ENCODE data around the gene GPRC5A.

The GPRC5A gene

DNA sequence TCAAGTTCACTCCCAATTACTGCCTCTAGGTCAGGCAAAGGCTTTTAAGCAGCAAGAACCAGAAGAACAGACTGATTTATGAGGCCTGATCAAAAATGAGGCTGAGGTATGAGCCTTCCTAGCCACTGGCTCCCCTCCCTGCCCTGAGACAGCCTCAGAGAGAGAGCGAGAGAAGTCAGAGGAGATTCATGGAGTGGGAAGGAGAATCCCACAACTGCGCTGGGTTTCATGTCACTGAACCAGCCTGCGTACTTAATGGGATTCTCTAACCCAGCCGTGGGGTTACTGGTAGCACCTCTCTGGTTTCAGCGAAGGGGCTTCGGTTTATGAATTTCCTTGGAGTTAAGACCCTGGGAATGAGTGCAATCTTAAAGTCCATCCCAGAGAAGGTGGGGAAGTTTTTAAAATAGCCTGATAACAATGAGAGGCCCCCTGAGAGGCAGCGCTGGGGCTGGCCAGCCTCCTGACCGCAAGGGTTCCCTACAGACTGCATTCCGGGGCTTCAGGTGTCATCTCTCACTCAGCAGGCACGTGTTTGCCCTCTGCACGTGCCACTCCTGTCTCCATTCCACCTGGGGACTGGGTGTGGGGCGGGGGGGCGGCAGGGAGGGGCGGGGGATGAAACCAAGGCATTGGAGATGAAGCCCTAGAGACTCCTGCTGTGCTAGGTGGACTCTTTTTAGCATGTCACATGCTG is 6.1 kb upstream of the GPRC5A start:
- no peak for DNase-seq

DNA sequence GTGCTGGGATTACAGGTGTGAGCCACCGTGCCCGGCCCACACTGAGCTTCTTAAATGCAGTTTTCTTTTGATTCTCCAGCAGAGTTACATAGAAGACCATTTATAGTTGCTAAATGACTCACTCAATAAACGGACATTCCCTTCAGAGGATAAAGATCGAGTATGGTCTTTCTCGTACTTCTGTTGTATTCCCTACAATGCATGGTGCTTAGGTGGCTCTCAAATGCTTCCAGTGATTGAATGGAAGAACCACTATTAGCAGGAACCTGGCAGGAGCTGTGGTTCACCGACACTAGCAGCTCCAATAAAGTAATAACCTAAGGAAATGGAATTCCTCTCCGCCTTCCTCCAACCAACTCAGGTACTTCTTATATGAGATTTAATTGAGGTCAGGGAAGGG is 3.9 kb upstream of the GPRC5A start:
- DNase-seq = no peak

DNA sequence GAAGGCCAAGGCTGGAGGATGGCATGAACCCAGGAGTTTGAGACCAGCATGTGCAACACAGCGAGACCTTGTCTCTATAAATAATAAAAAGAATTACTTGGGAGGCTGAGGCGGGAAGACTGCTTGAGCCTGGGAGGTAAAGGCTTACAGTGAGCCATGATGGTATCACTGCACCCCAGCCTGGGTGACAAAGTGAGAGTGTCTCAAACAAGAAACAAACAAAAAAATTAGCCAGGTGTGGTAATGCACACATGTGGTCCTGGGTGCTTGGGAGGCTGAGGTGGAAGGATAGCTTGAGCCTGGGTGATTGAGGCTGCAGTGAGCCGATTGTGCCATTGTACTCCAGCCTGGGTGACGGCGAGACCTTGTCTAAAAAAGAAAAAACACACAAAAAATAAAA is 1.7 kb upstream of the GPRC5A start:
- DNase-seq = no peak

DNA sequence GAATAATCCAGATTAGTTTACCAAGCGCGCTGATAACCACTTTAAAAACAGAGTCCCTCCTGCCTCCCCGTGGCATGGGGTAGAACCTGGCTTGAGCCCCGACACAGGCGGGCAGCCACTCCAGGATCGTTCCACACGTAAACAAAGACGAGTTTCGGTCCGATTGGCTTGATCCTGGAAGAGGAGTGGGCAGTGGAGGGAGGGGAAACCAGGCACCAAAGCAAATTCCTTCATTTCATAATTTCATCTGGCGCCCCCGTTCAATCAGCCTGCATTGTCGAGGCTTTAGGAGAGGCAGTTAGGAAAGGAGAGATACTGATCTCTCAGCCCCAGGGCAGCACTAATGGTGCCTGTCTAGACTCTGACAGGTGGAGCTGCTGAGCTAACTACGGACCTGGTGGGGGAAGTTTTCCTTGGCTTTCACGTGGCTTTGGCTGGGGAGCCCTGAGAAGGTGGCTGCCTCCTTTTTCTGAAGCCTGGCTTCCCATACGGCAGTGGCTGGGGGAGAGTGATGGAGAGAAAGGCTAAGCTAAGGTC is 751 bp upstream of the GPRC5A start:
- no peak for DNase-seq

DNA sequence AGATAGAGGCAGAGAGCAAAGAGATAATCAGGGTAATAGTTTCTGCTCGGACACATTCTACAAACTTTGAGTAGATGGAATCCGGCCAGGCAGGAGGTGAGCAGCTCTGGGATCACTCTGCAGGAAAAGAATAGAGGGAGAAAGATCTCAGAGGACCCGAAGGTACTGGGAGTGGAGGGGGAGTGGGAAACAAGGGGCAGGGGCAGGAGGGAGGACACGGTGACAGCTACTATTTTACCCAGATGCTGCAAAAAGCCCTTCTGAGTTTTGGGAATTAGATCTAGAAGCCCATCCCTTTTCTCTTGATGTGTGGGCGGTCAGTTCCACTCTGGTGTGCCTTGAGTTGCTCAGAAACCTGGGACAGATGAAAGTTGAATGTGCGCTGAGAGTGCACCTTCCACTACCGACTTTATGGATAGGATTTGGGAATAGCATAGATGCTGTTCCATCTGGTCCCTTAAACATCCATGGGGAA is 556 bp downstream of the GPRC5A start:
- no peak for DNase-seq

DNA sequence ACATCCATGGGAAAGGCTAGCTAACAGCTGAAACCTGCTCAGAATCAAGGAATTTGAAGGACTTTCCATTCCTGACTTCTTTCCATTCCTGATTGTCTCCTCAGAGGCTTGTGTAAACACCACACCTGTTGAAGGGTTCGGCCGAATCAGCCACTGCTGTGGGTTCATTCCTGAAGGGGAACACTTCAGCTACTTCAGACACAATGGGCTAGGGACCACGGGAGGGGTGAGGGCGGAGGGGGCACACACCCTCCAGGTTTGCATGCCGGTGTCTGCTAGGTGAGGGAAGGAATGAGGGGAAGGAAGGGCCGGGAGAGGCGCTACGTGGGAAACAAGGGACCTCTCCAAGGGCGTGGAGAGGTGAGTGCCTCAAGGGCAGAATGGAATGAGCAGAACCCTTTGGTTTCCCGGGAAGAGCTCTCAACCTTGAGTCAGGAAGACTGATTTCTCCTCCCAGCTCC is 1.3 kb downstream of the GPRC5A start:
- DNase-seq = no peak

DNA sequence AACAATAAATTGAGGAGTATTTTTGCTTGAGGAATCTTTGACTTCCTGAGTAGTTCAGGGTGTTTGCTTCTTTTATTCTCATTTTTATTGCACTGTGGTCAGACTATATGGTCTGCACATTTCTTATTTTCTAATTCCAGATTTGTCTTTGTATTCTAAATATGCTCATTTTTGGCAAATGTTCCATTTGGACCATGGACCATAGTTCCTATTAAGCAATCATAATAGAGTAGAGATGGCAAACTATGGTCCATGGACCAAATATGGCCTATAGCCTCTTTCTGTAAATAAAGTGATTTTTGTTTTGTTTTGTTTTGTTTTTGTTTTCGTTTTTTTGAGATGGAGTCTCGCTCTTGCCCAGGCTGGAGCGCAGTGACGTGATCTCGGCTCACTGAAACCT is 2.1 kb downstream of the GPRC5A start:
- DNase-seq = no peak

DNA sequence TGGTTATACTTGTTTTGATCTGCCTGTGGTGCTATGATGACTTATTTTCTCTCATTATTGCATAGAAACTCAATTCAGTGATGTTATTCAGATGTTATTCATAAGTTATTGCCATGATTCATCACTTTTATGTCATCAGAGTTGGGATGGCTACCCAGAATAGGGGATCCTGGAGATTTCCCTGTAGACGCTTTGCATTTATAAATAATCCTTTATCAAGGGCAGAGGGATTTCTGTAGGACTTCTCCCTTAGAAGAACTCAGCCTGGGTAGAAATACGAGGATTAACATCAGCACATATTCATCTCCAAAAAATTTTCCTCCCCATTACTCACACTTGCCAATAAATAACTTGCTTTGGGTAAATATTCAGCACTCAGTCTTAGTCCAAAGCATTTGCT is 4.9 kb downstream of the GPRC5A start:
- no peak for DNase-seq

DNA sequence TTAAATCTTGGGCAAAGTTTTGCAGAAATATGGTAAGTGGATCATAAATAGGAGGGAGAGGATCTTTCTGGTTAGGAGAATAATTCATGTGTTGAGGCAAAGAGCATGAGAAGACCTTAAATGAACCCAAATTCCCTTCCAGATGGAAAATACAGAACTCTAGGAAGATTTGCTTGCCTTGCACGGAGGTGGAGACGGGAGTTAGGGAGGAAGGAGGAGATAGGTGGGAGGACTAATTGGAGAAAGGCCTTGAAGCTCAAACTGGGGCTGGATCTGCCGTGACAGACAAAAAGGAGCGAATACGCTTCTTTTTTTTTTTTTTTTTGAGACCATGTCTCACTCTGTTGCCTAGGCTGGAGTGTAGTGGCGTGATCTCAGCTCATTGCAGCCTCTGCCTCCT is 5.9 kb downstream of the GPRC5A start:
- no peak for DNase-seq

DNA sequence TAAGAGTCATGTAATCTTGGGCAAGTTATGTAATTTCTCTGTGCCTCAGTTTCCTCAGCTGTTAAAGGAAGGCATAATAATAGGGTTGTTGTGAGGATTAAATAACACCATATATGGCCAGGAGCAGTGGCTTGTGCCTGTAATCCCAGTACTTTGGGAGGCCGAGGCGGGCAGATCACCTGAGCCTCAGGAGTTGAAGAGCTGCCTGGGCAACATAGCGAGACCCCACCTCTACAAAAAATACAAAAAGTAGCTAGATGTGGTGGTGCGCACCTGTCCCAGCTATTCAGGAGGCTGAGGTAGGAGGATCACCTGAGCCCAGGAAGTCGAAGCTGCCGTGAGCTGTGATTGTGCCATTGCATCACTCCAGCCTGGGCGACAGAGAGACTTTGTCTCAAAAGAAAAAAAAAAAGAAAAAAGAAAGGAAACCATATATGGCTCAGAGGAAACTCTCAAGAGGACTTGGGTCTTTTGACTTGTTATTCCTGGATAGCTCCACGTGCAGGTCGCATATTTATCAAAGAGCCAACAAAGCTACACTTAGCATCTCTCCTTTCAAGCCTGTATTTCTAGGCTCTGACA is 6.9 kb downstream of the GPRC5A start:
- DNase-seq = no peak

DNA sequence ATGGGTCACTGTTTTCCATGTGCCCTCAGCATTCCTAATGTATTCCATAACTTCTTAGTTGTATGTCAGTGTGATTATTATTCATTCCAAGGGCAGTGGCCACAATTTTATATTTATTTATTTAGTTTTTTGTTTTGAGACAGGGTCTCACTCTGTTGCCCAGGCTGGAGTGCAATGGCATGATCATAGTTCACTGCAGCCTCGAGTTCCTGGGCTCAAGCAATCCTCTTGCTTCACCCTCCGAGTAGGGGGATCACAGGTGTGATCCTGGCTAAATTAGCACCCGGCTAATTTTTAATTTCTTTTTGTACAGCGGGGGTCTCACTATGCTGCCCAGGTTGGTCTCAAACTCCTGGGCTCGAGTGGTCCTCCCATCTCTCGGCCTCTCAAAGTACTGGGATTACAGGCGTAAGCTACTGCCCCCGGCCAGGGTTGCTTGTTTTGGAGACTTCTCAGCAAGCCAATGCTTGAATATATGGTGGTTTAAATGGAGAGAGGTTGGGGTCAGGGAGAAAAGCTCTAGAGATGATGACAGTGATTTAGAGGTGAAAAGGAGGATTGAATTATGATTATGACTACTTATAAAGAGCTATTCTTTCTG is 7.6 kb downstream of the GPRC5A start:
- DNase-seq = no peak

DNA sequence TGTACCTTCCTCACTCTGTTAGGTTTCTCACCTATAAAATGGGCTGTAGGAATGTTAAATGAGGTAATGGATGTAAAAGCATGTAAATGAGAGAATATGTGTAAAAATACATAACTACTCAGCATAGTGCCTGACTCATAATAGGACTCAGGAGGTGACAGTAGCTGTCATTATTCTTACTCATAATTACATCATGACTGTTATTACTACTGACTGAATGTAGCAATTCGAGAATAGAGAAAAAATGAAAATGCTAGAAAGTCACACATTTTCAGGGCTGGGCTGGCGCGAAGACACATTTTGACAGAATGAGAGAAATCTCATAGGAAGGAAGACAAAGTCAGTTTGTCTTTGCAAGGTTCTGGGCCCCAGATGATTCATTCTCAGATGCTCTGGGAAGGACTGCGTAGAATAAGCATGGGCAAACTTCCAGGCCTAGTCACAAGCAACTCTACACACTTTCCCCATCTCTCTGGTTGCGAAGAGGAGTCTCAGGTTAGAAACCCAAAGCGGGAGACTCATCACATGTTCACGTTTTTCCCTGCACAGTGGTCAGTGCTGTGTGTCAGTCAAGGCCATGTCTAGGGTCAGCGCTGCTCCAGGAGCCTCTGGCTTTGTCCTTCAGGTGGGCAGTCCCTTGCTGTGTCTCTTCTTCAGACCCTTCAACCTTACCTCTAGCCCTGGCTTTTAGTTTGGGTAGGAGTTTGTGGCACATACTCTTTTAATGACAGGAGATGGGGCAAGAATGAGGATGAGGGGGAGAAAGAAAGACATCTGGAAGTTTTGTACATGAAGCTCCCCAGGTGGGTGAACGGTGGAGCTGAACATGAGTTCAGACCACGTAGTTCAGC is 8.4 kb downstream of the GPRC5A start:
- peak; percentile 16 for DNase-seq

DNA sequence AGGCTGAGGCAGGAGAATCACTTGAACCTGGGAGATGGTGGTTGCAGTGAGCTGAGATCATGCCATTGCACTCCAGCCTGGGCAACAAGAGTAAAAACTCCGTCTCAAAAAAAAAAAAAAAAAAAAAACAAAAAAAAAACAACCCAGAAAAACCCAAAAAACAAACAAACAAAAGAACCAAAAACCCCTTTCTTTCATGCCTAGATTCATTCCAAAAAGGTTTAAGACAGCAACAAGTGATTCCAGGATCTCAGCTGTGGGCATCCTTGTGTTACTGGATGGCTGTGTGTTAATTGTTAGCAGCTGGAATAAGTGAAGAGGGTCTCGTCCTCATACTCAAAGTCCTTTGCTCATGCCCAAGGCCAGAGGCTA is 9.4 kb downstream of the GPRC5A start:
- DNase-seq = no peak

DNA sequence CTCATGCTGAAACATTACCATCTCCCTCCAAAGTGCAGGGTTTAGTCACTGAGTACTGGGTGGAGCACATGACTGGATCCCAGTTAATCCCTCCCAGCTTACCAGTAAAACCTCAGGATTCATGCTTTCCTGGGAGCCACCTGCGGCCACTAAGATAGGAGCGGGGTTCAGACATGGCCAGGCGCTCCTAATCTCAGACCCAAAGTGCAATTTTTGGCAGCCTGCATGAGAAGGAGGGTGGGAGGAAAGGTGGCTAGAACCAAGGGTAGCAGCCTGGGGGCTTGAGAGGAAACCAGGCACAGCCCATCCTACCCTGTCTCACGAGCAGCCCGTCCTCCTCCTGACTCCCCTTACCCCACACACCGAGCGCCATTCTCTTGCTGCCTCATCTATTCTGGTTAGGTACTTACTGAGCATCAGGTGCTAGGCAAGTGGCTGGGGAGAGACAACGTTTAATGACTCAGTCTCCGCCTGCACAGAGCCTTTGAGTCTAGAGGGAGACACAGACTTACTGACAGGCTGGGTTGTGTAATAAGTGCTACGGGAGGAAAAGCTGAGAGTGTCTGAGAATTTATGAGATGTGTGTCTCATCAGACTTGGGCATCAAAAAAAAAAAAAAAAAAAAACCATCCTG is 9.9 kb downstream of the GPRC5A start:
- peak; percentile 30 for DNase-seq

DNA sequence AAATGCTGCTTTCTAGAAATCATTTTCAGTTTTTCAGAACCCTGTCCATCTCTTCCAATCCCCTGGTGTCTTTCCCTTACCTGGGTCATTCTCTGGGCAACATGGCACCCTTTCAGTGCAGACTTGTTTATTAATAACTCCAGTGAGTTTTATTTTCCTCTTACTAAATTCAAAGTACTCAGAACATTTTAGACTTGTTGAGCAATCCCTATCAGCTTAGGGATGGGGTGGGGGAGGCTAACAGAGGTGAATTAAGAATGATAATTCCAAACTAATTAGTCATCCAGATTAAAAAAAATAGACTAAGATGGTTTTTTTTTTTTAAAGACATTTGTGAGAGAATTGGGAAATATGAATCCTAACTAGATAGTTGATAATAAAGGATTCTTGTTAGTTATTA is 10.7 kb downstream of the GPRC5A start:
- DNase-seq = no peak

DNA sequence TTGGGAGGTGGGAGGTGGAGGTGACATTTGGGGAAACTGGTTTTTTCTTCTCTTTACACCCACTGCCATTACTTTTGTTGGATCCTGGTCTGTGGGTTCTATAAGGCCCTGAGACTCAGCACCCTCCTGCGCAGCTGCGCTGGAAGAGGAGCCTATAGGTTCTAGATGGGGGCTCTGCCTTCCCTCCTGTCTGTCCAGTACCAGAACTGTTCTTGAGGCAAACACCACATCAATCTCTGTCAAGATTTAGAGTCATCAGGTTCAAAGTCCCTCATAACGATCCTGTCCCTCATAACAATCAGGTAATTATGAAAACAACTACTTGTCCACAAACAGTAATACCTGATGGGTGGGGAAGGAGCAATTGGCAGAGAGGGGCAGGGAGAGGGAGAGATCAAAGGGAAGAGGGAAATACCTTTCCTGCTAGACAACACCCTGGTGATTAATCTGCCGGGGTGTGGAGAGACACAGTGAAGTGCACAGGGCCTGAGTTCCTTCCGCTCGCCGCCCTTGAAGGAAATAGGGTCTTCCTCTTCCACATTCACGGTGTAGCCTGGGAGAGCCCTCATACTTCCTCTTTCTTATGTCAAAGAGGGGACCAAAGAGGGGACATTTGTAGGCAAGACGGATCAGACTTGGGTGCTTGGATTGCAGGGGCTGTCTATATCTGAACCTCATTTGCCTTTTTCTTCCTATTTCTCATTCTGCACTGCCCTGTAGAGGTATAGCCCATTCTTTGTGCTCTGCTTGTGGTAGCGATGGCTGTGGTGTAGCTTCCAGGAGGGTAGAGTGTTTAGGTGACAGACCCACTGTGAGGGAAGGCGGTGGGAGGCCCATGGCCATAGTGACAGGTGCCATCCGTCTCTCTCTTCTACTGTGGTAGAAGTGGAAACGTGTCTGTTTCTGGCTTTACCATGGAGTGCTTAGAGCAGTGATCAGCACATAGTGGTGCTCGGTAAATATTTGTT is 12.6 kb downstream of the GPRC5A start:
- no peak for DNase-seq

DNA sequence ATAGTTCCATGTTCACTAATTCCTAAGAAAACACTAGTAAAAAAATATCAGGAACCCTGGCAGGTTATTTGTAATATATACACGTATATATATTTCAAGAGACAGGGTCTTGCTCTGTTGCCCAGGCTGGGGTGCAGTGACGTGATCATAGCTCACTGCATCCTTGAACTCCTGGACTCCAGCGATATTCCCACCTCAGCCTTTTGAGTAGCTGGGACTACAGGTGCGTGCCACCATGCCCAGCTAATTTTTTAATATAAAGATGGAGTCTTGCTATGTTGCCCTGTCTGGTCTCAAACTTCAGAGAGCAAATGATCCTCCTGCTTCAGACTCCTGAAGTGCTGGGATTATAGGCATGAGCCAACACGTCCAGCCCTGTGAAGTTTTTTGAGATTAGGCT is 16.2 kb downstream of the GPRC5A start:
- no peak for DNase-seq

DNA sequence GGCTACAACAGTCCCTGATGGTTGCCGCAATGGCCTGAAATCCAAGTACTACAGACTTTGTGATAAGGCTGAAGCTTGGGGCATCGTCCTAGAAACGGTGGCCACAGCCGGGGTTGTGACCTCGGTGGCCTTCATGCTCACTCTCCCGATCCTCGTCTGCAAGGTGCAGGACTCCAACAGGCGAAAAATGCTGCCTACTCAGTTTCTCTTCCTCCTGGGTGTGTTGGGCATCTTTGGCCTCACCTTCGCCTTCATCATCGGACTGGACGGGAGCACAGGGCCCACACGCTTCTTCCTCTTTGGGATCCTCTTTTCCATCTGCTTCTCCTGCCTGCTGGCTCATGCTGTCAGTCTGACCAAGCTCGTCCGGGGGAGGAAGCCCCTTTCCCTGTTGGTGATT is 16.9 kb downstream of the GPRC5A start:
- DNase-seq = no peak

DNA sequence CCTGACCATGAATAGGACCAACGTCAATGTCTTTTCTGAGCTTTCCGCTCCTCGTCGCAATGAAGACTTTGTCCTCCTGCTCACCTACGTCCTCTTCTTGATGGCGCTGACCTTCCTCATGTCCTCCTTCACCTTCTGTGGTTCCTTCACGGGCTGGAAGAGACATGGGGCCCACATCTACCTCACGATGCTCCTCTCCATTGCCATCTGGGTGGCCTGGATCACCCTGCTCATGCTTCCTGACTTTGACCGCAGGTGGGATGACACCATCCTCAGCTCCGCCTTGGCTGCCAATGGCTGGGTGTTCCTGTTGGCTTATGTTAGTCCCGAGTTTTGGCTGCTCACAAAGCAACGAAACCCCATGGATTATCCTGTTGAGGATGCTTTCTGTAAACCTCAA is 17.3 kb downstream of the GPRC5A start:
- no peak for DNase-seq

DNA sequence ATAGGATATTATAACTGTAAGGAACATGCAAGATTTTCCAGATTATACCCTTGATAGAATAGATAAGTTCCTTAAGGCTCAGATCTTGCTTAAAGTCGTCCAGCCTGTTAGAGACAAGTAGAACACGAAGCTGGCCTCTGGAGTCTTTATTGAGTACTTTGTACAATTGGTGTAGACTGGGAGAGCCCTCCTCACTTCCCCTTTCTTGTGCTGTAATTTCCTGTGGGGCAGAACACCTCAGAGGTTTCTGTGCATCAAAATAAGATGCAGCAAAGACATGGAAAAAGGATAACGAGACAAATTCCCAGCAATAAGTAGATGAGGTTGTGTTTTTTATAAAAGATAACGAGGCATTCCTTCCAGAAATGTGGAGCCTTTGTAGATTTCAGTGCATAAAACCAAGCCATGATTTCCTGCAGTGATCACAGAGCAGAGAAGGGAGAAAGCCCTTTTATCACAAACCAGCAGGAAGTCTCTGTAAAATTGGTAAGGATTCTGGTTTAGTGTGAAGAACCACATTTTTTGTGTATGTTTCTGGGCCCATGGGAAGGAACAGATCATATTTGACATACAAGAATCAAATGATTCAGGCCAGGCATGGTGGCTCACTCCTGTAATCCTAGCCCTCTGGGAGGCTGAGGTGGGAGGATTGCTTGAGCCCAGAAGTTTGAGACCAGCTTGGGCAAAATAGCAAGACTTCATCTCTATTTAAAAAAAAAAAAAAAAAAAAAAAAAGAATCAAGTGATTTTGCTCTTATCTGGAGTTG is 18.0 kb downstream of the GPRC5A start:
- no peak for DNase-seq

DNA sequence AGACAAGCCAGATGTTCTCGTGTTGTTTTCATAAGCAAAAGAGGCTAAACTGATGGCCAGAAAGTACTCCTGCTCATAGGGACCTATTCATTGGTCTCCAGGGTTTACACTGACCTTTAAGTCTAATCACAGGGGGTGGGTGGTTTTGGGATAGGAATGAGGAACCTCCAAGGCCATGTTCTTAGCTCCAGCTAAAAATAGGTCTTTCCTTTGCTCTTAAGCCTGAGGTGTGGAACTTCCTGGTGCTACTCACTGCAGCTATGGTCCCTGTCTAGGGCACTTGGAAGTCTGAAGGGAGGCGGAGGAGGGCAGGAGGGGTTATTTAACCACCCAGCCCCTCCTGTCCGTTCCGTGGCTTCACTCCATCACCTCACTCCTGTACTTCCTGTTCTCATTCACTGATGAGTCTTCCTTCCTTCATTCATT is 18.6 kb downstream of the GPRC5A start:
- DNase-seq = no peak
